GM18511 (cell line): Measurements from ENCODE around the gene FBXL14.

ENCODE experiments used
- ATAC-seq: cut with Tn5 transposase; IDR thresholded peaks from one replicate; pipeline ENCODE4 v1.9.1; 2021; ENCODE audit warnings: mild to moderate bottlenecking, moderate library complexity; ENCODE audit not compliant: unreplicated experiment

FBXL14 gene

GRCh38 chr12:1595026-1595561, 713 bp upstream of the FBXL14 start:
- ATAC-seq: peak; percentile 4

- peak; percentile 48 for ATAC-seq
These were observed 448 bp downstream of the FBXL14 start for GRCh38 chr12:1594006-1594260.

- peak; percentile 16 for ATAC-seq
These were observed 991 bp downstream of the FBXL14 start for GRCh38 chr12:1593174-1594005.

GRCh38 chr12:1592444-1593173, 1.8 kb downstream of the FBXL14 start:
- ATAC-seq: no peak

GRCh38 chr12:1591543-1591942, 2.8 kb downstream of the FBXL14 start:
- ATAC-seq: no peak

- no peak for ATAC-seq
These were observed 3.3 kb downstream of the FBXL14 start for GRCh38 chr12:1591034-1591433.

GRCh38 chr12:1590221-1590979, 4.0 kb downstream of the FBXL14 start:
- ATAC-seq: no peak

GRCh38 chr12:1588575-1588947, 5.8 kb downstream of the FBXL14 start:
- ATAC-seq: no peak

- no peak for ATAC-seq
These were observed 6.3 kb downstream of the FBXL14 start for GRCh38 chr12:1587927-1588574.

- no peak for ATAC-seq
These were observed 10.1 kb downstream of the FBXL14 start for GRCh38 chr12:1584326-1584725.

GRCh38 chr12:1583421-1584078, 10.8 kb downstream of the FBXL14 start:
- ATAC-seq: no peak

- ATAC-seq: no peak
These were observed 11.7 kb downstream of the FBXL14 start for GRCh38 chr12:1582709-1583050.

GRCh38 chr12:1581973-1582708, 12.2 kb downstream of the FBXL14 start:
- ATAC-seq: no peak

- no peak for ATAC-seq
These were observed 13.9 kb downstream of the FBXL14 start for GRCh38 chr12:1580526-1580925.

- no peak for ATAC-seq
These were observed 14.5 kb downstream of the FBXL14 start for GRCh38 chr12:1579651-1580435.

- ATAC-seq: no peak
These were observed 17.8 kb downstream of the FBXL14 start for GRCh38 chr12:1576410-1577241.

GRCh38 chr12:1575408-1576401, 18.7 kb downstream of the FBXL14 start:
- no peak for ATAC-seq
